T47D (cell line): ENCODE data around the gene AKIRIN2.

Source experiments
- DNase-seq, 2 experiments: peaks; one replicate each; pipeline versions ENCODE4 v3.0.0 to v3.0.0-alpha.2; 2011 to 2012; ENCODE audit warnings: low read depth in 1 of 2, low spot score in 1 of 2
- JUND ChIP-seq: IDR thresholded peaks from 2 replicates; pipeline ENCODE4 v1.6.1; 2012; ENCODE audit warnings: low read depth
- in situ Hi-C: cut with HindIII; loops from 2 replicates; pipeline ENCODE4 v1.10.0; 2016; ENCODE audit warnings: low sequenced_read_pairs, low pct_unique_long_range_greater_than_20kb

Gene AKIRIN2

GRCh38 chr6:87653074-87653962, 48.7 kb downstream of the AKIRIN2 start:
- DNase-seq = no peak
- in situ Hi-C loops = no loop called here
- TF ChIP-seq JUND = no peak

- DNase-seq = no peak
- no peak for TF ChIP-seq JUND
- in situ Hi-C loops = no loop called here
Observed at GRCh38 chr6:87645080-87645479, 57.0 kb downstream of the AKIRIN2 start.

GRCh38 chr6:87641065-87641692, 60.9 kb downstream of the AKIRIN2 start:
- no peak for TF ChIP-seq JUND
- DNase-seq = no peak
- in situ Hi-C loops = no loop called here

GRCh38 chr6:87639373-87639772, 62.7 kb downstream of the AKIRIN2 start:
- TF ChIP-seq JUND = no peak
- in situ Hi-C loops = no loop called here
- no peak for DNase-seq

- TF ChIP-seq JUND = no peak
- in situ Hi-C loops = no loop called here
- no peak for DNase-seq
Observed at GRCh38 chr6:87637106-87637505, 64.9 kb downstream of the AKIRIN2 start.

- in situ Hi-C loops = no loop called here
- no peak for DNase-seq
- no peak for TF ChIP-seq JUND
Observed at GRCh38 chr6:87636315-87636714, 65.7 kb downstream of the AKIRIN2 start.

GRCh38 chr6:87633851-87634250, 68.2 kb downstream of the AKIRIN2 start:
- no peak for TF ChIP-seq JUND
- in situ Hi-C loops = no loop called here
- no peak for DNase-seq

- in situ Hi-C loops = no loop called here
- no peak for TF ChIP-seq JUND
- DNase-seq = no peak
Observed at GRCh38 chr6:87630746-87631145, 71.3 kb downstream of the AKIRIN2 start.

- in situ Hi-C loops = no loop called here
- TF ChIP-seq JUND = no peak
- DNase-seq = no peak
Observed at GRCh38 chr6:87628881-87629280, 73.2 kb downstream of the AKIRIN2 start.

GRCh38 chr6:87628424-87628823, 73.6 kb downstream of the AKIRIN2 start:
- no peak for TF ChIP-seq JUND
- in situ Hi-C loops = no loop called here
- DNase-seq = no peak
